Skeletal muscle satellite cell (primary cell): Measurements from ENCODE around the gene FAM32A.
A peak's percentile ranks its signal among the peaks of the same experiment; 100 is the strongest.

ENCODE experiments used
- H3K27me3 ChIP-seq: 2 replicates; pipeline ENCODE4 v1.7.0; 2013; ENCODE audit warnings: low read length; ENCODE audit not compliant: control insufficient read depth, insufficient read depth
- H3K36me3 ChIP-seq: 2 replicates; pipeline ENCODE4 v1.7.0; 2013; ENCODE audit warnings: mild to moderate bottlenecking, control low read depth, low read length; ENCODE audit not compliant: insufficient read depth
- H3K4me1 ChIP-seq: 2 replicates; pipeline ENCODE4 v1.7.0; 2013; ENCODE audit warnings: low read length; ENCODE audit not compliant: control insufficient read depth, insufficient read depth
- H3K4me2 ChIP-seq: 2 replicates; pipeline ENCODE4 v1.7.0; 2013; ENCODE audit warnings: mild to moderate bottlenecking, low read length
- H3K4me3 ChIP-seq: 2 replicates; pipeline ENCODE4 v1.7.0; 2013; ENCODE audit warnings: low read length
- H3K9ac ChIP-seq: 2 replicates; pipeline ENCODE4 v1.7.0; 2013; ENCODE audit warnings: mild to moderate bottlenecking, low read depth, low read length, moderate library complexity
- H3K9me3 ChIP-seq: replicated peaks from 2 replicates; pipeline ENCODE4 v1.7.0; 2013; ENCODE audit warnings: mild to moderate bottlenecking, control low read depth, low read length

The FAM32A gene

GRCh38 chr19:16153582-16154336 lies 31.5 kb upstream of the FAM32A start:
- no peak overlapping the region for H3K9ac ChIP-seq
- peaks cover 4% of the 10 kb centered on the region for H3K4me1 ChIP-seq
- H3K4me2 ChIP-seq: no peak overlapping the region
- H3K36me3 ChIP-seq: no peaks in the 10 kb centered on the region
- no peaks in the 10 kb centered on the region for H3K27me3 ChIP-seq
- H3K9me3 ChIP-seq: no peaks in the 10 kb centered on the region
- no peak overlapping the region for H3K4me3 ChIP-seq

GRCh38 chr19:16154557-16154956 lies 30.7 kb upstream of the FAM32A start:
- Histone ChIP-seq H3K4me2 (no peak overlapping the region), H3K4me1 (no peaks in the 10 kb centered on the region), H3K36me3 (no peaks in the 10 kb centered on the region), H3K4me3 (no peak overlapping the region), H3K9ac (no peak overlapping the region), H3K27me3 (no peaks in the 10 kb centered on the region), H3K9me3 (no peaks in the 10 kb centered on the region)

- no peak overlapping the region for H3K4me2 ChIP-seq
- H3K27me3 ChIP-seq: no peaks in the 10 kb centered on the region
- H3K4me3 ChIP-seq: no peak overlapping the region
- no peaks in the 10 kb centered on the region for H3K36me3 ChIP-seq
- H3K9ac ChIP-seq: no peak overlapping the region
- no peaks in the 10 kb centered on the region for H3K9me3 ChIP-seq
- H3K4me1 ChIP-seq: no peaks in the 10 kb centered on the region
Observed at GRCh38 chr19:16155128-16155527, 30.1 kb upstream of the FAM32A start.

- Histone ChIP-seq H3K36me3 (no peaks in the 10 kb centered on the region), H3K9ac (no peak overlapping the region), H3K9me3 (no peaks in the 10 kb centered on the region), H3K4me1 (peaks cover 14% of the 10 kb centered on the region), H3K4me3 (no peak overlapping the region), H3K4me2 (no peak overlapping the region), H3K27me3 (no peaks in the 10 kb centered on the region)
Observed at GRCh38 chr19:16156904-16157303, 28.3 kb upstream of the FAM32A start.

- Histone ChIP-seq H3K36me3 (no peaks in the 10 kb centered on the region), H3K9me3 (no peaks in the 10 kb centered on the region), H3K4me2 (no peak overlapping the region), H3K4me1 (peaks cover 14% of the 10 kb centered on the region), H3K27me3 (no peaks in the 10 kb centered on the region), H3K9ac (no peak overlapping the region), H3K4me3 (no peak overlapping the region)
Observed at GRCh38 chr19:16157601-16158000, 27.6 kb upstream of the FAM32A start.

- H3K4me3 ChIP-seq: no peak overlapping the region
- peaks cover 14% of the 10 kb centered on the region for H3K4me1 ChIP-seq
- H3K36me3 ChIP-seq: no peaks in the 10 kb centered on the region
- H3K9me3 ChIP-seq: no peaks in the 10 kb centered on the region
- no peaks in the 10 kb centered on the region for H3K27me3 ChIP-seq
- no peak overlapping the region for H3K9ac ChIP-seq
- no peak overlapping the region for H3K4me2 ChIP-seq
Observed at GRCh38 chr19:16159655-16160054, 25.6 kb upstream of the FAM32A start.

GRCh38 chr19:16160445-16160942 lies 24.7 kb upstream of the FAM32A start:
- no peak overlapping the region for H3K9ac ChIP-seq
- peaks cover 14% of the 10 kb centered on the region for H3K4me1 ChIP-seq
- H3K27me3 ChIP-seq: no peaks in the 10 kb centered on the region
- no peak overlapping the region for H3K4me3 ChIP-seq
- H3K9me3 ChIP-seq: no peaks in the 10 kb centered on the region
- no peaks in the 10 kb centered on the region for H3K36me3 ChIP-seq
- peak overlapping the region; percentile 72 for H3K4me2 ChIP-seq

- Histone ChIP-seq H3K4me2 (peak overlapping the region; percentile 72), H3K4me1 (peaks cover 14% of the 10 kb centered on the region), H3K36me3 (no peaks in the 10 kb centered on the region), H3K27me3 (no peaks in the 10 kb centered on the region), H3K4me3 (peak overlapping the region; percentile 51), H3K9me3 (no peaks in the 10 kb centered on the region), H3K9ac (peak overlapping the region; percentile 57)
Observed at GRCh38 chr19:16160943-16161560, 24.2 kb upstream of the FAM32A start.

GRCh38 chr19:16161840-16162239 lies 23.4 kb upstream of the FAM32A start:
- Histone ChIP-seq H3K27me3 (no peaks in the 10 kb centered on the region), H3K9me3 (no peaks in the 10 kb centered on the region), H3K9ac (no peak overlapping the region), H3K36me3 (no peaks in the 10 kb centered on the region), H3K4me3 (no peak overlapping the region), H3K4me1 (peaks cover 14% of the 10 kb centered on the region), H3K4me2 (peak overlapping the region; percentile 72)

- no peak overlapping the region for H3K4me2 ChIP-seq
- no peaks in the 10 kb centered on the region for H3K27me3 ChIP-seq
- H3K4me3 ChIP-seq: no peak overlapping the region
- peaks cover 14% of the 10 kb centered on the region for H3K4me1 ChIP-seq
- no peak overlapping the region for H3K9ac ChIP-seq
- H3K36me3 ChIP-seq: no peaks in the 10 kb centered on the region
- H3K9me3 ChIP-seq: no peaks in the 10 kb centered on the region
Observed at GRCh38 chr19:16164222-16164890, 20.9 kb upstream of the FAM32A start.

- H3K36me3 ChIP-seq: no peaks in the 10 kb centered on the region
- H3K4me1 ChIP-seq: peaks cover 3% of the 10 kb centered on the region
- no peaks in the 10 kb centered on the region for H3K9me3 ChIP-seq
Observed at GRCh38 chr19:16166417-16166816, 18.8 kb upstream of the FAM32A start.

More at GRCh38 chr19:16166417-16166816, 18.8 kb upstream of the FAM32A start:
- Histone ChIP-seq H3K4me2 (no peak overlapping the region), H3K27me3 (no peaks in the 10 kb centered on the region), H3K4me3 (no peak overlapping the region), H3K9ac (no peak overlapping the region)
